ENCODE measurements around the gene SDR39U1.

The SDR39U1 gene

DNA sequence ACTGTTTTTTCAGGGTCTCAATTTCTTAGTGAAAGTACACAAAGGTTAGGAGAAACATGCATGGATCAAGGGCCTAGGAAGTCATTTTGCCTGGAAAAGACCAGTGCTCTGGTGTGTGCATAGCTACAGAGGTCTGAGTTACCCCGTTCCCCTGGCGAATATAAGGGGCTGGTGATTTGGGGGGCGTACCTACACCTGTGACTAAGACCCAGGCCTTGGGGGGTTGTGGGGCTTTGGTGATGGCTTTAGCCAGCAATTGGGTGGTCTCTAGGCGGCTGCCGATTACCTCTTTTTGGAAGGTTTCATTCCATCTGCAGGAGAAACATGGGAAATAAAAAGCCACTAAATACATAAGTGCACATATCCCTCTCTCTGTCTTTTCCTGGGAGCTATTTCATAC, 1.1 kb downstream of the SDR39U1 start:
- no peak for DNase-seq

DNA sequence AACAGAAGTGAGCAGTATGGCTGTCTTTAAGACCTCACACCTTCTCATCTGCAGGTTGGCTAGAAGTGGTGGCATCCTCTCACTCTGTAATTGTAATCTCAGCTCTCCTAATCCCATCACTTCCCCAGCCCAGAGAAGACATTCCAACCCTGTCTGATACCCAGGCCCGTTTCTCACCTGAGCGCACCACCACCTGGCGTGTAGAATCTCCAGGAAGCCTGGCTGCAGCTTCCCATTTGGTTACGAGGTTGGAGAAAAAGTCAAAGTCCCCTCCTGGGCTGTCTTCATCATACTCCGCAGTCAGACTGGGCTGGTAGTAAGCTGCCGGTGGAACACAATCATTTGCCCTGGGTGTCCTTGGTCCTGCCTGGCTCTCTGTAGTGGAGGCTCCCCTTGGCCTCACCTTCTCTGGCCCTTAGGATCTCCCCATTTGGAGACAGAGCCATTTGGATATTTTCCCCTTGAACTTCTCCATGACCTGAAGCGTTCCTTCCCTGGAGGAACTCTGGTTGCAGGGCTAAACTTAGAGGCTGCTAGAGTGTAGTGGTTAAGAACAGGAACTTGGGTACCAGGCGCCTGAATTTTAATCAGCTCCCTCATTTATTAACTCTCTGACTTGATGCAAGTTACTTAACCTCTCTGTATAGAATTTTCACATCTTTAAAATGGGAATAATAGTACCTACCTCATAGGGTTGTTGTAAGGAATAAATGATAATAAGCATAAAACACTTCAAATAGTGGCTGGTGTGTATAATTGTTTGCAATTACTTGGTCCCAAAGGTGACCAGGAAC, 1.8 kb downstream of the SDR39U1 start:
- DNase-seq: no peak

DNA sequence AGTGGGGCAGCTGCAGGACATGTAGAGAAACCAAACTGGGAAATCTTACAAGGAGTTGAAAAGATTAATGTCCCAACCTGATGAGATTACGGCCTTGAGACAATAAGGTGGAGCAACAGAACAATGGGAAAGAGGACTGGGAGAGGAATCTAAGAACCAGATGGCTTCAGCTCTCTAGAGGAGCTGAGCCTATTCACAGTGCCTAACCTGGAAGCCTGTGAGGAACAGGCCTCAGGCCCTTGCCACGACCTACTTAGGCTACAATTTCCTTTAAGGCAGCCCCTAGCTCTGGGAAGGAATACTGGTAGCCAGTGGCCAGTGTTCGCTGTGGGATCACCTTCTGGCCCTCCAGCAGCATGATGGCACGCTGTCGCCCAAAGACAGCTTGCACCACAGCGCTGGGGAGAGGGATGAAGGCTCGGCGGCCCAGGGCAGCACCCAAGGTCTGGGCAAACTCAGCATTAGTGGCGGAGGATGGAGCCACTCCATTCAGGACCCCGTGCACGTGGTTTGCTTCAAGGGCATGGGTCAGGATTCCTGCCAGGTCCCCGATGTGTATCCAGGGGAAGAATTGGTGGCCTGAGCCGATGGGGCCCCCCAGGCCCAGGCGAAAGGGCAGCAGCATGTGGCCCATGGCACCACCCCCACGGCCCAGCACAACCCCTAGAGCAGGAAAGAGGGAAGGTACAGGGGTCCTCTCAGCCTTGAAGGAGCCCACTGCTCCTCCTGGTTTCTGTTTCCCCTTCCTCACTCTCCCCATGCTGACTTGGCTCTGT, 2.6 kb downstream of the SDR39U1 start:
- no peak for DNase-seq

DNA sequence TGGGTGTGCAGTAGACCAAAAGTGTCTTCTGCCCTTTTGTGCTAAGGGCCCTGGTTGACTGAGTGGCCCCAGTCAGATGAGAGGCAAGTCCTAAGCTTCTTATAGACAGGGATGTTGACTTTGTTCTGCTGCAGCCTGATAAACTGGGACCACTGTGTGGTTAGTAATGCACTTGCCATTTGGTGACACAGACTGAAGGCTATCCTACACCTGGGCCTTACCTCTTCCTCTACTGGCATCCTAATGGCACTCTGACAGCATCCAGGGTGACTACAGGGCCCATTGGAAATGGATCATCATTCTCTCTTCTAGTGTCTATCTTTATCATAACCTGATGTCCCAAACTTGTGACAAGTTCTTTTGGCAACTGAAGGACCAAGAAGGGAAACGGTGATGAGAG, 3.3 kb downstream of the SDR39U1 start:
- DNase-seq: no peak

DNA sequence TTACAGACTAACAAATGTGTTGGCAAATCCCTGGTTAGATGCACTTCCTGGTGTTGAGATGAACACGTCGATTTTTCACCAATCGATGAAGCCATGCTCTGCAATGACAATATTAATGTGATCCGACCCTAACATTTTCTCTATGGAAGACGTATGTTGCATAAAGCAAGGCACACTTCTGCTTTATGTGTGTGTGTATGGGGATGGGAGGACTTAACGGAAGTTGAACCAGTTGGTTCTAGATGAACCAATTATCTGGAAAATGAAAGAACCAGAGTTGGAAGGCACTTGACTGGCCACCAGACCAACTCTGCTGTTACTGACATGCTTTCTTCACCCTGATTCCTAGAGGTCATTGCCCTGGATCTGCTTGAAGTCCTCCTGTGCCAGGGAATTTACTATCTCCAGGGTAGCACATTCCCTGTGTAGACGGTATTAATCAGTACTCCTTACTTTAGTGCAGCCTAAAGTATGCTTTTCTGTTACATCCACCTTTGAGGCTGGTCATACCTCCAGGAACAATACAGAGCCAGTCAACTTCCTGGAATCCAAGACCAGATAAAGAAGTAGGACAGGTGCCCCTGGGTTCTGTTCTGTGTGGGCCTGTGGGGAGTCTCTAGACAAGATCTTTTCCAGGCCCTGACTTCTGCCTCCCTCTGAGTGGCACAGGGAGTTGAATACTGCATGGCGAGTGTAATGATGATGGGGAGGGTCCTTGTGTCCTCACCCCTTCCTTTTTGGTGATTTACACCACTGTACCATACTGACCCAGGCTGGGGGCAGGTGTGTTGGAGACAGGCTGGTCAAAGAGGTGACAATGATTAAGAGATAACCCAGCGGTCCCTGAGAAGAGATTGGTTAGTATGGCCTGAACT, 4.1 kb downstream of the SDR39U1 start:
- no peak for DNase-seq

DNA sequence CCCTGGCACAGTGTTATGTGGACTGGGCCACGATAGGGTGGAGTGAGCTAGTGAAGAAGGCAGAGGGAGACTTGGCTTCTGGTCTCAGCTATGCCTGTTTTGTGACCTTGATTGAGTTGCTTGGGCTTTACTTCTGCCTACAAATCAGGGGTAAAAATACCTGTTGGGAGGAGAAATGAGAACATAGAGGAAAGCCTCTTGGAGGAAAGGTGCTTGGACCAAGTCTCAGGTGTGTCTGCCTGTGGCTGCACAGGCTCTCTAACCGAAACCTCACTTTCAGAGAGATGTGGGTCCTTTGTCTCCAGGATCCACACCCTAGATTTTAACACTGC, 4.9 kb downstream of the SDR39U1 start:
- DNase-seq: no peak

DNA sequence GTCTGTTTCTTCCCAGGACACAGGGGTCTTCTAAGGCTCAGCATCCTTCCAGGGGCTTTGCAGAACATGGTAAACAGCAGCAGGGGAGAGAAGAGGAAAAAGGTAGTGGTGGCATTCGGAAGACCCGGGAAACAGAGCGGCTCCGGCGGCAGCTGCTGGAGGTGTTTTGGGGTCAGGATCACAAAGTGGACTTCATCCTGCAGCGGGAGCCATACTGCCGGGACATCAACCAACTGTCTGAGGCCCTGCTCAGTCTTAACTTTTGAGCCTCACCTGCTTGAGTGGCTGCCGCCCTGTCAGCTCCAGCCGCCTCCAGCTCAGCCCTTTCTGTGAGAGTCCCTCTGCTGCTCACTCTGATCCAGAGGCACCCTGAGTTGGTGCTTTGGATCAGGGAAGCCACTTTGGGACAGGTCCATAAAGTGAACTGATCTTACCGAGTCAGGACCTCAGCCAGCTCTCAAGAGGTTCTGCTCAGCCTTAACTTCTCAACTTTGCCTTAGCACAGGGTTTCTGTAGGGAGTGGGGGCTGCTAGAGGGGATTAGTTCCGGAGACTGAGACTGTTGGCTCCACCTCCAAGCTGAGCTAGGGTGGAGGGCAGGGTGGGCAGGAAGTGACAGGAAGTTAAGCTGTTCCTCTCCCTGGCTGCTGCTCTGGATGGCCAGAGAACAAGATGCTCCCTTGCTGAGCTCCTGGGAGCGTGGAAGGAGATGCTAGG, 5.4 kb downstream of the SDR39U1 start:
- no peak for DNase-seq

DNA sequence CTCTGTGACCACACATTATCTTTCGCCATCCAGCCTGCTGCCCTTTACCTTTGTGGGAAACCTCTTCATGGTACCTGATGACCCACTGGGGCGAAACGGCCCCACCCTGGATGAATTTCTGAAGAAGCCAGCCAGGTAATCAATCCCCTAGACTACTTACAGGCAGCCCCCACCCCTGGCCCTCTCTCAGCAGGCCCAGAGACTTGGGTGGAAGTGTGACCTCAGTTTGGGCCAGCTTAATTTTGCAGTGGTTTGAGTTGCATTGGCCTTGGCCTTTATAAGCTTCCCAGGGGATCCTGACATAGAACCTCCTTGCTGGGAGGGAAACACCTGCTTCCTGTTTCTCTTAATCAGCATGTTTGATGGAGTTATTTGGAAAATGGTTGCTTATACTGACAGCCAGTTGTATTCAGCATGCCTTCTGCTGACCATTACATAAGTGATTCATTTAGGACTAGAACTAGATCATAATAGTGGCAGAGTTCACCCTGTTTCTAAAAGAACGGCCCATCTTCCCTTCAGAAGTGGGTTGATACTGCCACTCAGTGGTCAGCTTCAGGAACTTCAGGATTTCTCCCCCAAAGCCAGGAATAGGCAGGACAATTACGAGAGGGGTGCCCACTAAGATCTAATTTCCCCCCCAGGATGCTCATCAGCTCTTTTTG, 6.1 kb downstream of the SDR39U1 start:
- DNase-seq: peak; percentile 50

DNA sequence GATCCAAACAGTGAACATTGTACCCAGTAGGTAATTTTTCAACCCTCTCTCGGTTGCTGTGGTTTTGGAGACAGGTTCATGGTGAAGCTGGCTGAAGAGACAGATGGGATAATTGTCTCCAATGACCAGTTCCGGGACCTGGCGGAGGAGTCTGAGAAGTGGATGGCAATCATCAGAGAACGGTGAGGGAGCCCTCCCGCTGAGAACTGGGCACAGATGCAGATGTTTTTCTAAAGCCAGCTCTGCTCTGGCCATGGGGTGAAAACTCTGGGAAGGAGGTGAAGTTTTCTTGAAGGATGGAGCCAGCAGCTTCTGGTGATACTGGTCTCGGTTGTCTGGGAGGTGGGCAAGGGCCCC, 6.6 kb downstream of the SDR39U1 start:
- DNase-seq: no peak

DNA sequence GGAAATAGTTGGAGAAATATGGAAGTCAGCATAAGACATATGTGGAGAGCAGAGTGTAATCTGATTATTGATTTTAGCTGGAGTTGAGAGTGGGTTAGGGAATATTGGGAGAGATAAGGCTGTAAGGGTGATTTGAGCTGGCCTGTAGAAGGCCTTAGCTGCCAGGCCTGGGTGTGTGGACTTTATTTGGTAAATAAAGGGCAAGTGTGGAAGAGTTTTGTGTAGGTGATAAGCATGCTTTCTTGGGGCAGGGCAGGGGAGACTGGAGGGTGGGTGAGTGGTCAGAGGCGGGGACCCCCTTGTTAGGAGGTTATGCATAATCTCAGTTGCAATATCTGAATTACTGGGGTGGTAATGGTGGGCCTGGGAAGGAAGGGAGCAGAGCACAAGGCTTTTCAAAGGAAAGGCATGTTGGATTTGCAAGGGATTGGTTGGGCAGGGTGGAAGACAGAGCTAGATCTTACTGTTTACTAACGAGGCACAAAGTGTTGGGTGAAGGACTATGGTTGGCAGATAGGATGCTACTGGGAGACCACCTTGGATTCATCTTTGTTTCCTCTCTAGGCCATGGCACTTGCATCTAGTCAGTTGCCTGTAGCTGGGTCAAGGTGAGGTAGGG, 7.3 kb downstream of the SDR39U1 start:
- DNase-seq: no peak

DNA sequence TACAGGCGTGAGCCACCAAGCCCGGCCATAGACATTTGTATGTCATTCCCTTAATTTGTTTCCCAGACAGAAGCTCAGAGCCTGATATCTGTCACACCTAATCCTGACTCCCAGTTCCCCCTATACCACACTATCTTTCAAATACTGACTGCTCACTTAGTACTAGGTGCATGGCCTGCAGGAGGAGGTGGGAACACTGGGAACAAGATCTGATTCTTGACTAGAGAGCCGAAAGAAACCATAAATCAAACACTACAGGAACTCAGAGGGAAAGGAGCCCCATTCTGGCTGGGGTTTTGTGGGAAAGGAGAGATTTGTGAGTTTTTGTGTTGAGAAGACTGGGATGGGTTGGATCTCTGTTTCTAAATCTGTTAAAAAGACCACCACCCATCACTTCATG, 7.9 kb downstream of the SDR39U1 start:
- no peak for DNase-seq

DNA sequence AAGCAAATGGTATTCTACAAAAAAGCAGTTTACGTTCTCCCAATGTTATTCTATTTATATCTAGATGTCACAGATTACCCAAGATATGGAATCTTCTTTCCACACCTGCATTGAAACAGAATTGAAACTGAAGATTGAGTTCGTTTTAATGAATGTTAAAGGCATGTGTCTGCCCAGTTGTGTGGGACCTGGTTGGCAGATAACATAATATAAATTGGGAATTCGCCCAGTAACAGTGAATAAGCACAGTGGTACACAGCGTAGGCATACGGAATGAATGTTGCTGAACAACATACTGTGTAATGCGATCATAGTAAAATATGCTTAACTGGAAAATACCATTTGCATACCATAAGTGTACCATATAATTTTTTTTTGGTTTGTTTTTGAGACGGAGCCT, 8.5 kb downstream of the SDR39U1 start:
- no peak for DNase-seq

DNA sequence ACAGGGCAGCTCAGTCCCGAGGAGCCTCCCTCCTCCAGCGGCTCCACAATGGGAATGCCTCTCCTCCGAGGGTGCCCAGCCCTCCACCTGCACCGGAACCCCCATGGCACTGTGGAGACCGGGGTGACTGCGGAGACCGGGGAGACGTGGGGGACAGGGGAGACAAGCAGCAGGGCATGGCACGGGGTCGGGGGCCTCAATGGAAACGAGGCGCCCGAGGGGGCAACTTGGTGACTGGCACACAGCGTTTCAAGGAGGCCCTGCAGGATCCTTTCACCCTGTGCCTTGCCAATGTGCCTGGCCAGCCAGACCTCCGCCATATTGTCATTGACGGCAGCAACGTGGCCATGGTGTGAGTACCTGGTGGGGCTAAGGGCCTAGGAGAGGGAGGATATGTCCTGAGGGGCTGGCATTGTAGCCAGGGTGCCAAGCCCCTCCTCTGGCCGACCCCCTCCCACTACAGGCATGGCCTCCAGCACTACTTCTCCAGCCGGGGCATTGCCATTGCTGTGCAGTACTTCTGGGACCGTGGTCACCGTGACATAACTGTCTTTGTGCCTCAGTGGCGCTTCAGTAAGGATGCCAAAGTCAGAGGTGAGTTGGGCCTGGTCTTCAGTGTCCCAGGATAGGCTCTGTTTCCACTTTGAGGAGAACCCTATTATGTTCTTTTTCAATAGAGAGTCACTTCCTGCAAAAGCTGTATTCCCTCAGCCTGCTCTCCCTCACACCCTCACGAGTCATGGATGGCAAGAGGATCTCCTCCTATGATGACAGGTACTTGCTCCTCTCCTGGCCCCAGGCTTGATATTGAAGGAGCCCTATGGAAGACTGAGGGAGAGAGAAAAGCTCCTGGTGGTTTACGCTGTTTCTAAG, 10.1 kb downstream of the SDR39U1 start:
- no peak for DNase-seq

DNA sequence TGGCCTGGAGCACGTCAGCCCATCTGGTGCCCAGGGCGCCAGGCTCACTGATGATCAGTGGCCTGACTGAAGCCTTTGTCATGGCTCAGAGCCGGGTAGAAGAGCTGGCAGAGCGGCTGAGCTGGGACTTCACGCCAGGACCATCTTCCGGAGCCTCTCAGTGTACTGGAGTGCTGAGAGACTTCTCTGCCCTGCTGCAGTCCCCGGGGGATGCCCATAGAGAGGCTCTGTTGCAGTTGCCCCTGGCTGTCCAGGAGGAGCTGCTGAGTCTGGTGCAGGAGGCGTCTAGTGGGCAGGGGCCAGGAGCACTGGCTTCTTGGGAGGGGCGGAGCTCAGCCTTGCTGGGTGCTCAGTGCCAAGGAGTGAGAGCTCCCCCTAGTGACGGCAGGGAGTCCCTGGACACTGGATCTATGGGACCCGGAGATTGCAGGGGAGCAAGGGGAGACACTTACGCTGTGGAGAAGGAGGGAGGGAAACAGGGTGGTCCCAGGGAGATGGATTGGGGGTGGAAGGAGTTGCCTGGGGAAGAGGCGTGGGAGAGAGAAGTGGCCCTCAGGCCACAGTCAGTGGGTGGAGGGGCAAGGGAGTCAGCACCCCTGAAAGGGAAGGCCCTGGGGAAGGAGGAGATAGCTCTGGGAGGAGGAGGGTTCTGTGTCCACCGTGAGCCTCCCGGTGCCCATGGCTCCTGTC, 10.9 kb downstream of the SDR39U1 start:
- DNase-seq: peak; percentile 94

DNA sequence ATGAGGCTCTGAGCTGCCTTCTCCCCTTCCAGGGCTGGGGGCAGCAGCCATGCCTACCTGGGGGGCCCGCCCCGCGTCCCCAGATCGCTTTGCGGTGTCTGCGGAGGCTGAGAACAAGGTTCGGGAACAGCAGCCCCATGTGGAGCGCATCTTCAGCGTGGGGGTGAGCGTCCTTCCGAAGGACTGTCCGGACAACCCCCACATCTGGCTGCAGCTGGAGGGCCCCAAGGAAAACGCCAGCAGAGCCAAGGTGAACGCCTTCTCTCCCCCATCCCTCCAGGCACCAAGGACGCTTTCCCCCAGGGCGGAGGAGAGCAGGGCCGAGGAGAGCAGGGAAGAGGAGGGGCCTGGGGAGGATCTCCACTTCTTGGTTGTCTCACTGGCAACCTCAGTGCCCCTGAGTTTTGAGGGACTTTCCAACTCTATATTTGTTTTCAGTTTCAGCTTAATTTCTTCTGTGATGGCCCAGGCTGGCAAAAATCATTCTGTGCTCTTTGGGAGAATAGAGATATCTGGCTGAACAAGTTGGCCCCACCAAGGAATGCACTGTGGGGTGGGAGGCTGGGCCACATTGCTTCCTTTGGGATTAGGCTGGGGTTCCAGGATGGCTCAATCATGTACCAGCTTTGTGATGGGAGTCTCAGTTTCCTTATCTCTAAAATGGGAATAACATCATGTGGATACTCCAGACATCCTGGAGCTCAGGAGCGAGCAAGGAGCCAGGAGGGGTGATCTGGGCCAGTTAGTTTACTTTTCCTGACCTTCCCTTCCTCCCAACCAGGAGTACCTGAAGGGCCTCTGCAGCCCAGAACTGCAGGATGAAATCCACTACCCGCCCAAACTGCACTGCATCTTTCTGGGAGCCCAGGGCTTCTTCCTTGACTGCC, 11.7 kb downstream of the SDR39U1 start:
- DNase-seq: peak; percentile 79

DNA sequence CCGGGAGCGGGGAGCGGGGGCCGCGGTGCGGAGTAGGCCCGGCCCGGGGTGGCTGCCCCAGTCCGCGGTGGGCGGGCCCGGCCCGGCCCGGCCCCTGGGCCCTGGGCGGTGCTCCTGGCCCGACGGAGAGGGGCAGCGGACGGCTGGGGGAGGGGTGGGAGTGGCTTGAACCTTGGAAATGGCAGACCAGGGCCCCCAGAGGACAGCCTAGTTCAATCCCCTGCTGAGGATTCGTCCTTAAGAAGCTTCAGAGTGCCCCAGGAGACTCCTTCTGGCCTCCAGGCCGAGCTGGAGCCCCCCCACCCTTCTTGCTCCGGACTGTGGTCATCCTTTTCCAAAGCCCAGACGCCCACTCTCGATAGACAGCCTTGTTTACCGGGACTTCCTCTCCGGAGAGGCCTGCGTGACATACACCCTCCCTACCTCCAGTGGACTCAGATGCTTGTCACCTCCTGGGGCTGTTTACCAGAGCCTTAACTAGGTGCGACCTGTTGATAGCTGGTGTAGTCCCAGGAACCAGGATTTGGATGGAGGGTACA, 12.4 kb downstream of the SDR39U1 start:
- peak; percentile 60 for DNase-seq

DNA sequence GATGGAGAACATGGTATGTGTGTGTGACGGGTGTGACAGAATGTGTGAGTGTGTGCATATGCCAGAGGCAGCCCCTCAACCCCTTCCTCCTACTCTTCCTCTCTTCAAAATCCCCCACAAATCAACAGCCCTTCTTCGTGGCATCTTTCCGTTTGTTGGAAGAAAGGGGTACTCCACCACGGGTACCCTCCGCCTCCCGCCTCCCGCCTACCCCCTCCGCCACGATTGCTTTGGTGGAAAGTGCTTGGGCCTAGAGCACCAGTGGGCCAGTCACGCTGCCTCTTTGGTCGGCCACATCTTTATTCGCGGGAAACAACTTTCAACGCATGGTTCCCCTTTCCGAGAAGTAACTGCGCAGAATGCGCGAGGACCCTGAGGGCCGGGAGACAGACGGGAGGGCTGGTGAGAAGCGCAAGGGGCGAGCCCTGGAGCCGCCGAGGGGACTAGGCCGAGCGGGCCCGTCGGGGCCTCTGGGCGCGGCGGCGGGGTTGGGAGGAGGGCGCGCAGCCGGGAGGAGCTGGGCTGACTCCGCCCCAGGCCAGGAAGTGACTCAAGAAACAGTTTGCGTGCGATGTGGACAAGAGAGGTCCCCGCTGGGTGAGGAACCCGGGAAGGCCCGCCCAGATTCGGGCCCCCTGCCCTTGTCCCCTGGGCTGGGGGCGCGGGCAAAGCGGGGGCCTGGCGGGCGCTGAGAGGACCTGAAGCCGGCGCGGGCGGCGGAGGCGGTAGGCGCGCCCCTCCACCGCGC, 13.0 kb downstream of the SDR39U1 start, which contains the start of the genes CBLN3 and KHNYN:
Gene CBLN3, minus strand, starts transcription at position 274 of the 748 bp plus-strand sequence. CDS start 614 bp downstream, outside the sequence.
Gene KHNYN, plus strand, starts transcription at position 560 of the 748 bp plus-strand sequence. CDS start 777 bp downstream, outside the sequence.
- peak; percentile 90 for DNase-seq

Measured in stimulated activated CD4-positive, alpha-beta T cell treated with anti-CD3 and anti-CD28 coated beads, Interleukin-4, amount 100 ng/mL, for 24 hours (primary cell).